Measurements from ENCODE around the gene MMP15. TPM values are rescaled to one million over a fixed set of nuclear protein-coding genes. Genes with fewer than 3 reads are reported as not detected.
A peak's percentile ranks its signal among the peaks of the same experiment; 100 is the strongest.

The MMP15 gene
- total and polyA plus RNA-seq, 2 of the 13 experiments (the other 11 are each of a cell fraction or from before 2014, with no cell fraction given) = 35.2 to 44.9 TPM

- TF ChIP-seq MAZ (IDR thresholded peaks at IDR 0.05; ENCODE audit: borderline replicate concordance, low read depth, low read length) = no peak
- TF ChIP-seq MAZ (CRISPR knock-in tag; IDR thresholded peaks at IDR 0.05; ENCODE audit: low read depth) = peak; percentile 11
- peak; percentile 30; the same call in 1 of the 2 replicates for TF ChIP-seq ATF7-NPFF (CRISPR knock-in tag; IDR thresholded peaks at IDR 0.05; ENCODE audit: low read depth)
These were observed 40.9 kb upstream of the MMP15 start (continued) for GRCh38 chr16:57984443-57985203.

GRCh38 chr16:57985204-57986181 lies 40.1 kb upstream of the MMP15 start:
- DNase-seq (ENCODE audit: low spot score) (no peak), ATAC-seq (peak; percentile 51), FAIRE-seq (no peak)
- intact Hi-C loops (cut with micrococcal nuclease; ENCODE audit: unreplicated experiment) (no loop called here), in situ Hi-C loops (cut with HindIII; ENCODE audit: extremely low pct_ligation_motif_present, low pct_unique_long_range_greater_than_20kb) (no loop called here)
- Histone ChIP-seq H3K9ac (ENCODE audit: insufficient read depth, low read depth, low read length) (no peak overlapping the region), H3K79me2 (ENCODE audit: insufficient read depth, low read length) (no peaks in the 10 kb centered on the region), H3K36me3 (replicated peaks in 1 of 2; ENCODE audit: control insufficient read depth in 1 of 2, insufficient read depth in 2 of 2, low read length in 2 of 2) (no peaks in the 10 kb centered on the region), H3K4me3 (replicated peaks in 1 of 3; ENCODE audit: insufficient read depth in 1 of 3, low read depth in 2 of 3, low read length in 3 of 3) (peak overlapping the region; percentile 33 to 51 (median 34); a peak in 4 of 6 replicates), H4K20me1 (ENCODE audit: insufficient read depth, low read length) (no peaks in the 10 kb centered on the region), H3K4me2 (ENCODE audit: low read depth, low read length) (peak overlapping the region; percentile 58), H2AFZ (ENCODE audit: low read length) (no peak overlapping the region), H3K9me3 (ENCODE audit: low read length) (no peaks in the 10 kb centered on the region), H3K27me3 (ENCODE audit: control insufficient read depth in 1 of 2, insufficient read depth in 2 of 2, low read length in 2 of 2) (peaks cover 3 to 41% of the 10 kb centered on the region in 2 experiments; a peak in 3 of 5 replicates), H3K27ac (ENCODE audit: extremely low read length, insufficient read depth, low read length) (no peak overlapping the region), H3K4me1 (ENCODE audit: insufficient read depth, low read length) (peaks cover 25% of the 10 kb centered on the region)
- ChIA-PET CTCF (ENCODE audit: low intra/inter-chr PET ratio, low total read pairs) (no interaction called here), POLR2A (no interaction called here)
- TF ChIP-seq AHR (CRISPR knock-in tag; IDR thresholded peaks at IDR 0.05) (0 out of 2 replicates have a peak, but pooled peaks have one; percentile 16), SCMH1 (CRISPR knock-in tag; IDR thresholded peaks at IDR 0.05; ENCODE audit: borderline replicate concordance) (no peak), MYPOP (CRISPR knock-in tag; IDR thresholded peaks at IDR 0.05) (0 out of 2 replicates have a peak, but pooled peaks have one; percentile 10), ZNF510 (CRISPR knock-in tag; IDR thresholded peaks at IDR 0.05; ENCODE audit: low read depth) (no peak), ISL2 (CRISPR knock-in tag; IDR thresholded peaks at IDR 0.05) (no peak), ZNF101 (CRISPR knock-in tag; IDR thresholded peaks at IDR 0.05; ENCODE audit: borderline replicate concordance, low read depth) (0 out of 2 replicates have a peak, but pooled peaks have one; percentile 71), MXD3 (CRISPR knock-in tag; IDR thresholded peaks at IDR 0.05) (no peak), ZNF225 (CRISPR knock-in tag; IDR thresholded peaks at IDR 0.05) (no peak), JARID2 (CRISPR knock-in tag; IDR thresholded peaks at IDR 0.05; ENCODE audit: insufficient replicate concordance) (no peak), EZH2 (conservative IDR thresholded peaks at IDR 0.05; ENCODE audit: low read depth, low read length) (peak; percentile 86)
- 26% methylated on average over 41 of the region's 62 CpGs for WGBS (ENCODE audit: low lambda C conversion rate)
- BruUV-seq (replicated peaks) = no TSS peak

Measured in HepG2 (cell line).